Measurements from ENCODE around the gene CELF2. TPM values are rescaled to one million over a fixed set of nuclear protein-coding genes. Genes with fewer than 3 reads are reported as not detected.

CELF2 gene
- 2.0 and 6.1 TPM in 2 replicates for total RNA-seq

GRCh38 chr10:11017570-11018431 lies at the start of gene CELF2:
CELF2 (plus strand) TSS chr10:11017872; CDS start chr10:11018090, 218 bp downstream.

